Stimulated activated CD4-positive, alpha-beta T cell treated with anti-CD3 and anti-CD28 coated beads, Interleukin-1b, Interleukin-23, amount 100 ng/mL, for 4 hours (primary cell): Measurements from ENCODE around the gene TENM3.
"Not testable (repeated sequence)": the region's sequence is repeated elsewhere in the genome, so short reads cannot be mapped to it uniquely, and the experiment has no call there.

Experiments used
- DNase-seq, 2 donors: peaks; one replicate each; pipeline ENCODE4 v3.0.0-alpha.2; 2020; ENCODE audit warnings: low read depth in 2 of 2

Gene TENM3

DNA sequence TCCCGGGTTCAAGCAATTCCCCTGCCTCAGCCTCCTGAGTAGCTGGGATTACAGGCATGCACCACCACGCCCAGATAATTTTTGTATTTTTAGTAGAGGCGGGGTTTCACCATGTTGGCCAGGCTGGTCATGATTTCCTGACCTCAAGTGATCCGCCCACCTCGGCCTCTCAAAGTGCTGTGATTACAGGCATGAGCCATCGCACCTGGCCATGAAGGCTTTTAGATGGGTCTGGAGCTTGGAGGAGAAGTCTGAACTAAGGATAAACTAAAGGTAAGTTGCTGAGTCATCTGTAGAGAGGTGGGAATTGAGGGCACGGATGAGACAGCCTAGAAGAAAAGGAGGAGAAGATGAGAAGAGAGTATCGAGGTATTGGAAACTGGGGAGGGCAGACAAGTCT is at the start of gene TENM3:
Gene TENM3 (plus strand): TSS at position 199 of the 400 bp plus-strand sequence. CDS start 80,619 bp downstream, outside the sequence.
- DNase-seq = not testable (repeated sequence)

GRCh38 chr4:182194091-182194824 is 48.9 kb upstream of the TENM3 start:
- no peak for DNase-seq

DNA sequence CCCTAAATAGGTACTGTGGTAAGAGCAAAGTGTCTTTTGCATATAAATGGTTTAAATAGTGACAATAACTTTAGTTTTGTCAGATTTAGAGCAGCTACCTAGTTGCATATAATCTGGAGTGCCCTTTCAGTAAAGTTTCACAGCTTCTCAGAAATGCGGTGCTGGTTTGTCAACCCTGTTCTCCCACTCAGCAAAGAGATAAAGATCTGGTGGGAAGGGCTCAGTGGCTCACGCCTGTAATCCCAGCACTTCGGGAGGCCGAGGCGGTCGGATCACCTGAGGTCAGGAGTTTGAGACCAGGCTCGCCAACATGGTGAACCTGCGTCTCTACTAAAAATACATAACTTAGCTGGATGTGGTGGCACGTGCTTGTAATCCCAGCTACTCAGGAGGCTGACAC is 45.6 kb upstream of the TENM3 start:
- DNase-seq = no peak

DNA sequence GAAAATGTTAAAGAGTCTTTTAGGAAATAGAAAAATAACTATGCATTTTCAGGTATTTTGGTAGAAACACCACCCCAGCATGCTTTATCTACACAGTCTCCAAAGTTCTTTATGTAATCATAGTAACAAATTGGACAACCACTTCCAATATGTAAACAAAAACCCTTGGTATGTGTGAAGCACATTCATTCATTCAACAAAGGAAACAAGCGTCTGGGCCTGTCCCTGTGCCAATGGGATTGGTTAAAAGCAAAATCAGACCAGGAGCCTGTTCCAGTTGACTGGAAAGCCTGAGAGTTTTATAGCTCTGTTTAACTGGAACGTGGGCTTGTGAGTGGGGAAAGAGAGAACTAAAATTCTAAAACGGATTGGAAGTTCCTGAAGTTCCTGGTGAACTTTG is 41.3 kb upstream of the TENM3 start:
- DNase-seq = no peak

DNA sequence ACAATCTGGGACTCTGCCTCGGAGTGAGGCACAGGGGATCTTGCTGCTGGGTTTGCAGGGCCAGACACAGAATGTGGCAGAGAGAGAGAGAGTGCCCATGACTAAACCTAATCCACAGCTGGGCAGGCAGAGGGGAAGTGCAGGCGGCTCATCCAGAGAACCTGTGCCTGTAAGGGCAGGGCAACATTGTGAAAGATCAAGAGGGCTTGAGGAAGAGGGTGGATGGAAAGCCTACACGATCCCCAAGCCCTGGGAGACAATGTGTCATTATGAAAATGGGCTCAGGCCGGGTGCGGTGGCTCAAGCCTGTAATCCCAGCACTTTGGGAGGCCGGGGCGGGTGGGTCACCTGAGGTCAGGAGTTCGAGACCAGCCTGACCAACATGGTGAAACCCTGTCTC is 40.6 kb upstream of the TENM3 start:
- no peak for DNase-seq

DNA sequence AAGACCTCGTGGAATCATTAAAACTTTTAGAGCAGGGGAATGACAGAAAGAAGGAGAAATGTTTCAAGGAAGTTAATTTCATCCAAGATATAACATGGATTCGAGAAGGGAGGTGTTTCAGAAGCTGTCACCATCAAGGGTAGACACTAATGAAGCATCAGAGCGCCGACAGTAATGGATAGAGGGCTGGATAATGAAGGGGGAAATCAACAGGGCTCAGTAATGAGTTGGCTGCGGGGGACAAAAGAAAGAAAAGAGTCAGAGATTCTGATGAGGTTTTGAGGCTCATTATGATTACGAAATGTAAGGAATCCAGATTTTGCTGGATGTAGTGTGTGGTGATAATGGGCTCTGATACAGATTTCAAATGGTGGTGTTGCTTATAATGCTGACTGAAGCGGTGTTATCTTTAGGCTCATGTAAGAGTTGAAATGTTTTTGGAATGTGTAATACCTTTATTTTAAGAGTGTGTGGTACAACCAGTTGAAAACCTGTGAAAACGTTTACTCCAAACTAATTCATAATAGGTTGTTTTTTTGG is 39.3 kb upstream of the TENM3 start:
- DNase-seq = no peak

- no peak for DNase-seq
Observed at GRCh38 chr4:182205306-182205705, 37.9 kb upstream of the TENM3 start.

DNA sequence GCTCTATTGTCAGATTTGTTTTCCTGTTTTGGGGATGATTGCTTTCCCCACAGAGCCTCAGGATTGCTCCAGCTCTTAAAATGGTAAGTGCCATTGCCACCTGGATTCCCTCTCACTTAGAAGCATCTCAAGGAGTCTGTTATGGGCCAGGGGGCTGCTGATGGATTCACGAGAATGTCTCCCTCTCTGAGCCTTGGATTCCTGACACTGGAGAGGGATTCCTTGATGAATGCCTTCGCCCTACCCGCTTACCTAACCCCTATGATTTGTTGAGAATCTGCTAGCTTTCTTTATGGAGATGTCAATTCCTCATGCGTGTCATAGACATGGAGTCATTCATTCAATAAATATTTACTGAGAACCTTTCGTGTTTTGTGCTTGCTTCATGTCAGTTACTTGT is 36.9 kb upstream of the TENM3 start:
- no peak for DNase-seq

GRCh38 chr4:182206916-182207315 is 36.3 kb upstream of the TENM3 start:
- DNase-seq = no peak

- DNase-seq = no peak
Observed at GRCh38 chr4:182207830-182208396, 35.3 kb upstream of the TENM3 start.

DNA sequence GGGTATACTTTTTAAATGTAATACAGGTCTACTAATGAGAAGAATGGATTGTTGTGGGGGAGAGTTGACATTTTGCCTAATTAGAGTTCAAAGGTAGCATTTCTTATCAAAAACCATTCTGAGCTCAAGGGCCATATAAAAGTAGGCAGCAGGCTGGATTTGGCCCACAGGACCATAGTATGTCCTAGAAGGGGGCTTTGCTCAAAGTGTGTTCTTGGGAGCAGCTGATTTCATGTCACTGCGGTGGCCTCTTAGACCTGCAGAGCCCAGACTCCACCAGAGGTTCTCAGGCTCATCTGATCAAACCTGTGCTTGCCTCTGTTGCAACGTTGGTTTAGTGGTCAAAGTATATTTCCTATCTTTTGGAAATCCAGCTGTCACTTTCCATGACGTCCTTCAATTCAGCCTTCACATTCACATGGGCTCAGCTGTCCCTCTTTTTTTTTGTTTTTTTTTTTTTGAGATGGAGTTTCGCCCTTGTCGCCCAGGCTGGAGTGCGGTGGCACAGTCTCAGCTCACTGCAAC is 34.6 kb upstream of the TENM3 start:
- no peak for DNase-seq

GRCh38 chr4:182212211-182212761 is 30.9 kb upstream of the TENM3 start:
- no peak for DNase-seq

DNA sequence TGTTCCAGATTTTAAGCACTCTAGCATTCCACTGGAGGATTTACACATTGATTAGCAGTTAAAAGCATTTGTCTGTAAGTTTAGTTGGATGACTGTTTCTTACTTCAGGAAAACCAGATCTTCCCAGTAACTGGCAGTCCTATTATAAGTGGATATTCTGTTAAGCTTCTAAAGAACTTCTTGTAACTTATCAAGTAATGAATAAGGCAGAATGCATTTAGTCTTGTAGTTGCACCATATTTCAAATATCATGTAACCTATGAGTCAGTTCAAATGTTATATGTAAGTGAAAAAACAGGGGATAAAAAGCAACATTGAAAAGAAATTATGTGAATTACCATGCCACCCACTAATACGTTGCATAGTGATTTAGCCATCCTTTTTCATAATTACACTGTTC is 30.2 kb upstream of the TENM3 start:
- DNase-seq = no peak

GRCh38 chr4:182215148-182215547 is 28.1 kb upstream of the TENM3 start:
- DNase-seq = no peak

GRCh38 chr4:182216005-182216404 is 27.2 kb upstream of the TENM3 start:
- no peak for DNase-seq

DNA sequence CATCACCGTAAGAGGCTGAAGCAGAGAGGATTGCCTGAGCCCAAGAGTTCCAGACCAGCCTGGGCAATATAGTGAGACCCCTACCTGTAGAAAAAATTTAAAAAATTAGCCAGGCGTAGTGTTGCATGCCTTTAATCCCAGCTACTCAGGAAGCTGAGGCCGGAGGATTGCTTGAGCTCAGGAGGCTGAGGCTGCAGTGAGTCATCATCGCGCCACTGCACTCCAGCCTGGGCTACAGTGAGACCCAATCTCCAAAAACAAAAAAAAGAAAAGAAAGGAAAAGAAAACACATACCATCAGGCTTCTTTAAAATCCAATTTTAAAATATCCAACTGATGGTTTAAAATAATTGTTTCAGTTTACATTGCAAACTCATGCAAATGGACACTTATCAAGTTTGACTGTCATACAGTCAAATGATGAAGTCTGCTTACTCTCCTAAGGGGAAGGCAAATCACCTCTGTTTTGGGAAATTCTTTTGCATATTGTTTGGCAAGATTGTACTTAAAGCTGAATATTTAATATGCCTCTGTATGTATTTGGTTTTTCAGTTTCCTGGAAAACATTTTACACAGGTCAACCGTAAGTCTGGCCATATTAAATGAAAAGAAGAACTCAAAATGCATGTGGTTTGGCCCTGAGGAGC is 23.7 kb upstream of the TENM3 start:
- no peak for DNase-seq

- DNase-seq = no peak
Observed at GRCh38 chr4:182221987-182222386, 21.2 kb upstream of the TENM3 start.

- DNase-seq = no peak
Observed at GRCh38 chr4:182222766-182223165, 20.4 kb upstream of the TENM3 start.

GRCh38 chr4:182223708-182224107 is 19.5 kb upstream of the TENM3 start:
- no peak for DNase-seq

GRCh38 chr4:182224192-182224850 is 18.9 kb upstream of the TENM3 start:
- no peak for DNase-seq

DNA sequence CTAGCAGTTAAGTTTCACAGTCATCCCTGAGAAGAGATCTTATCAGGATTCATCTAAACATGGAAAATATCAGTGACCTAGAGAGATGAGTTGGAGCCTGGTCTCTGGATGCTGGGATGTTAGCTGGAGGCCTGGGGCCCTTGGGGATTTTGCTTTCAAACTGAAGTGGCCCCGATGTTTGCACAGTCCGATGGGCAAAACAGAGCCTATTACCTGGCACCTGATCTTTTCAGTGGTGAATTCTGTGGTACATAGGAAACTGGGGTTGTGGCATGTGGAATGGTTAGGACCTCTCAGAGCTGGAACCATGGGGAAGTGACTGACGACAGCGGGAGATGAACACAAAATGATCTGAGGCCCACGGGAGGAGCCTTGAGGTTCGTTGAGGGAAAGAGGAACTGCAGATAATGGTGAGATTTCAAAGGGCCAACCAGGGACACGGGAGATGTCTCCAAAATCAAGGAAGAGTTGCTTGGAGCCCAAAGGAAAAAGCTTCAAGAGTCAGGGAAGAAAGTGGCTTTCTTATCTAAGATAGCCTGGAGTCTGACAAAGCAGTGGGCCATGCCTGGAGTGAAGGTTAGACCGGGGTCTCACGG is 17.8 kb upstream of the TENM3 start:
- no peak for DNase-seq
